HepG2 (cell line): ENCODE measurements around the gene GSK3B.

ENCODE experiments used
- ARID2 ChIP-seq: sonication (generic); formaldehyde crosslinking; IDR thresholded peaks from 2 replicates; pipeline ENCODE4 v1.8.1; 2022; ENCODE audit warnings: mild to moderate bottlenecking, missing genetic modification reagents, borderline replicate concordance
- ATF4 ChIP-seq, 2 experiments: fragments of 450-650 bp in 1 of 2; sonication (generic) in 1 of 2; formaldehyde crosslinking; IDR thresholded peaks; 2 replicates each; pipeline versions ENCODE4 v1.5.0 to v1.8.0; 2020 to 2022; ENCODE audit warnings: mild to moderate bottlenecking in 1 of 2, missing genetic modification reagents in 1 of 2
- BORCS8-MEF2B ChIP-seq: sonication (generic); formaldehyde crosslinking; IDR thresholded peaks from 2 replicates; pipeline ENCODE4 v1.8.0; 2022; ENCODE audit warnings: mild to moderate bottlenecking, missing genetic modification reagents
- BRCA1 ChIP-seq: sonication (generic); formaldehyde crosslinking; IDR thresholded peaks from 2 replicates; pipeline ENCODE4 v1.4.0; 2020; ENCODE audit warnings: missing genetic modification reagents
- GABPA ChIP-seq, 2 experiments: IDR thresholded peaks; 2 replicates each; pipeline ENCODE4 v1.6.1; 2011 to 2016; ENCODE audit warnings: low read depth in 2 of 2, low read length in 1 of 2, missing biosample characterization in 1 of 2, missing genetic modification characterization in 1 of 2
- U2AF2 ChIP-seq: fragments of 200-400 bp; formaldehyde crosslinking; IDR thresholded peaks from 2 replicates; pipeline ENCODE4 v1.6.1; 2017; ENCODE audit warnings: low read depth, mild to moderate bottlenecking, low read length
- ZBTB21 ChIP-seq: sonication (generic); formaldehyde crosslinking; IDR thresholded peaks from 2 replicates; pipeline ENCODE4 v1.4.0; 2020; ENCODE audit warnings: missing genetic modification reagents
- ZNF121 ChIP-seq: sonication (generic); formaldehyde crosslinking; IDR thresholded peaks from 2 replicates; pipeline ENCODE4 v1.5.0; 2020; ENCODE audit warnings: mild to moderate bottlenecking, missing genetic modification reagents
- TF ChIP-seq, protein P1 (sequence below): sonication (generic); formaldehyde crosslinking; IDR thresholded peaks from 2 replicates; pipeline ENCODE4 v1.5.0; 2020; ENCODE audit warnings: mild to moderate bottlenecking, missing genetic modification reagents, moderate library complexity
- TF ChIP-seq, protein P2 (sequence below): sonication (generic); formaldehyde crosslinking; IDR thresholded peaks from 2 replicates; pipeline ENCODE4 v1.4.0; 2020; ENCODE audit warnings: missing genetic modification reagents

GRCh38 chr3:119782460-119782859 is 311.8 kb downstream of the GSK3B start:
- TF ChIP-seq ATF4 (CRISPR knock-in tag; IDR thresholded peaks at IDR 0.05) (no peak), BRCA1 (no peak), GABPA (IDR thresholded peaks at IDR 0.05; ENCODE audit: low read depth, low read length) (no peak), GABPA (CRISPR knock-in tag; IDR thresholded peaks at IDR 0.05; ENCODE audit: low read depth) (no peak), ZBTB21 (CRISPR knock-in tag) (no peak), ARID2 (no peak), U2AF2 (no peak), BORCS8-MEF2B (CRISPR knock-in tag) (no peak), ZNF121 (CRISPR knock-in tag) (no peak)
- TF ChIP-seq, protein P1, sequence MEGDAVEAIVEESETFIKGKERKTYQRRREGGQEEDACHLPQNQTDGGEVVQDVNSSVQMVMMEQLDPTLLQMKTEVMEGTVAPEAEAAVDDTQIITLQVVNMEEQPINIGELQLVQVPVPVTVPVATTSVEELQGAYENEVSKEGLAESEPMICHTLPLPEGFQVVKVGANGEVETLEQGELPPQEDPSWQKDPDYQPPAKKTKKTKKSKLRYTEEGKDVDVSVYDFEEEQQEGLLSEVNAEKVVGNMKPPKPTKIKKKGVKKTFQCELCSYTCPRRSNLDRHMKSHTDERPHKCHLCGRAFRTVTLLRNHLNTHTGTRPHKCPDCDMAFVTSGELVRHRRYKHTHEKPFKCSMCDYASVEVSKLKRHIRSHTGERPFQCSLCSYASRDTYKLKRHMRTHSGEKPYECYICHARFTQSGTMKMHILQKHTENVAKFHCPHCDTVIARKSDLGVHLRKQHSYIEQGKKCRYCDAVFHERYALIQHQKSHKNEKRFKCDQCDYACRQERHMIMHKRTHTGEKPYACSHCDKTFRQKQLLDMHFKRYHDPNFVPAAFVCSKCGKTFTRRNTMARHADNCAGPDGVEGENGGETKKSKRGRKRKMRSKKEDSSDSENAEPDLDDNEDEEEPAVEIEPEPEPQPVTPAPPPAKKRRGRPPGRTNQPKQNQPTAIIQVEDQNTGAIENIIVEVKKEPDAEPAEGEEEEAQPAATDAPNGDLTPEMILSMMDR = no peak
- TF ChIP-seq, protein P2, sequence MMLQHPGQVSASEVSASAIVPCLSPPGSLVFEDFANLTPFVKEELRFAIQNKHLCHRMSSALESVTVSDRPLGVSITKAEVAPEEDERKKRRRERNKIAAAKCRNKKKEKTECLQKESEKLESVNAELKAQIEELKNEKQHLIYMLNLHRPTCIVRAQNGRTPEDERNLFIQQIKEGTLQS (CRISPR knock-in tag) = no peak
